ENCODE data around the gene SPAG16. TPM values are rescaled to one million over a fixed set of nuclear protein-coding genes. Genes with fewer than 3 reads are reported as not detected.

SPAG16 gene
- total RNA-seq, 1 donor: 56.1 TPM

GRCh38 chr2:214410918-214411554 lies 1126.8 kb downstream of the SPAG16 start, which contains the start of gene VWC2L:
Gene VWC2L, plus strand, starts transcription at chr2:214411054. Its CDS starts 3,140 bp downstream, at chr2:214414194.
- DNase-seq (ENCODE audit: low read depth): peak; percentile 66
- no peak within 1 kb of the TSS for H3K4me3 ChIP-seq (ENCODE audit: low read depth, low read length)
- no peak for TF ChIP-seq CTCF (IDR thresholded peaks at IDR 0.05; ENCODE audit: insufficient read depth, low read depth, low read length)

GRCh38 chr2:214412679-214413078 lies 1128.4 kb downstream of the SPAG16 start:
- no peak for DNase-seq (ENCODE audit: low read depth)
- no peak overlapping the region for H3K4me3 ChIP-seq (ENCODE audit: low read depth, low read length)
- no peak for TF ChIP-seq CTCF (IDR thresholded peaks at IDR 0.05; ENCODE audit: insufficient read depth, low read depth, low read length)

GRCh38 chr2:214436470-214436869 lies 1152.2 kb downstream of the SPAG16 start:
- H3K4me3 ChIP-seq (ENCODE audit: low read depth, low read length): no peak overlapping the region
- no peak for TF ChIP-seq CTCF (IDR thresholded peaks at IDR 0.05; ENCODE audit: insufficient read depth, low read depth, low read length)
- no peak for DNase-seq (ENCODE audit: low read depth)

- no peak for DNase-seq (ENCODE audit: low read depth)
- TF ChIP-seq CTCF (IDR thresholded peaks at IDR 0.05; ENCODE audit: insufficient read depth, low read depth, low read length): no peak
- H3K4me3 ChIP-seq (ENCODE audit: low read depth, low read length): no peak overlapping the region
Measured at GRCh38 chr2:214450118-214450894, 1166.0 kb downstream of the SPAG16 start.

GRCh38 chr2:214451516-214452275 lies 1167.4 kb downstream of the SPAG16 start:
- no peak for DNase-seq (ENCODE audit: low read depth)
- no peak overlapping the region for H3K4me3 ChIP-seq (ENCODE audit: low read depth, low read length)
- no peak for TF ChIP-seq CTCF (IDR thresholded peaks at IDR 0.05; ENCODE audit: insufficient read depth, low read depth, low read length)

Small RNA genes within 50 kb of the gene (small RNA-seq; reads per million reads assigned to genes)
- gene MIR4438: not detected

Other genes with a start within 250 kb of the SPAG16 start
- 4.2 and 15.1 TPM in 2 replicates for gene IKZF2, start 132.9 kb upstream of the SPAG16 start, total RNA-seq

All from fibroblast of villous mesenchyme (primary cell).